ENCODE results near the gene SNN. TPM values are rescaled to one million over a fixed set of nuclear protein-coding genes. Genes with fewer than 3 reads are reported as not detected.

SNN gene
- 10 to 100 TPM in 1 of 4 donors, 1 to 10 TPM in 3; 6.1 to 15.7 (median 9.6) TPM for polyA plus RNA-seq
- long read RNA-seq, donor 1: 0 reads
- long read RNA-seq, donor 2, partial matches to known transcripts: 16 of 18 reads
- long read RNA-seq, donor 2, other reads (novel, unspliced or antisense): 0 of 18 reads
- long read RNA-seq, donor 3, transcript SNN-201 (2 exons, 3,312 nt): major isoform, 5 of 19 reads
- long read RNA-seq, donor 3, partial matches to known transcripts: 9 of 19 reads
- long read RNA-seq, donor 3, other reads (novel, unspliced or antisense): 5 of 19 reads
- long read RNA-seq, donor 4: 0 reads
- long read RNA-seq, donor 5, partial matches to known transcripts: 0 of 3 reads
- long read RNA-seq, donor 5, other reads (novel, unspliced or antisense): 0 of 3 reads
- long read RNA-seq, donor 6, partial matches to known transcripts: 0 of 2 reads
- long read RNA-seq, donor 6, other reads (novel, unspliced or antisense): 0 of 2 reads
- long read RNA-seq, donor 7, transcript SNN-201 (2 exons, 3,312 nt): major isoform, 21 of 87 reads
- long read RNA-seq, donor 7, partial matches to known transcripts: 66 of 87 reads
- long read RNA-seq, donor 7, other reads (novel, unspliced or antisense): 0 of 87 reads
- long read RNA-seq, donor 8: 0 reads
- long read RNA-seq, donor 9, partial matches to known transcripts: 0 of 2 reads
- long read RNA-seq, donor 9, other reads (novel, unspliced or antisense): 0 of 2 reads
- long read RNA-seq, donor 10, transcript SNN-201 (2 exons, 3,312 nt): major isoform, 11 of 27 reads
- long read RNA-seq, donor 10, partial matches to known transcripts: 5 of 27 reads
- long read RNA-seq, donor 10, other reads (novel, unspliced or antisense): 11 of 27 reads

- FAIRE-seq: no peak
- Histone ChIP-seq H3K27ac (ENCODE audit: low read depth in 1 of 3, low read length in 2 of 3) (peak within 1 kb of the TSS in 2 of 3 donors; percentile 14 to 51), H3K27me3 (ENCODE audit: control insufficient read depth in 3 of 3, insufficient read depth in 3 of 3, low read length in 3 of 3) (peaks cover 0 to 9% (median 0%) of the 10 kb centered on the region in 3 donors), H3K9me3 (ENCODE audit: control insufficient read depth in 2 of 2, insufficient read depth in 1 of 2, low read depth in 1 of 2, low read length in 1 of 2) (no peaks in the 10 kb centered on the region), H3K4me3 (ENCODE audit: low read depth in 1 of 3, low read length in 3 of 3) (peak within 1 kb of the TSS; percentile 50 to 83 (median 66)), H3K36me3 (ENCODE audit: control insufficient read depth in 3 of 3, insufficient read depth in 2 of 3, low read depth in 1 of 3, low read length in 3 of 3) (peaks cover 0 to 8% (median 0%) of the 10 kb centered on the region in 3 donors), H3K4me1 (ENCODE audit: control insufficient read depth in 3 of 3, insufficient read depth in 2 of 3, low read depth in 1 of 3, low read length in 2 of 3) (peaks cover 3 to 6% (median 5%) of the 10 kb centered on the region in 3 donors)
- WGBS, 3 donors: 5 to 15% (median 11%) methylated on average over 30 to 93 of the region's 93 CpGs
- DNase-seq: peak; percentile 88 to 92
Observed at GRCh38 chr16:11667824-11668622, at the start of gene SNN. SNN (plus strand) TSS chr16:11668455; CDS start chr16:11676060, 7,605 bp downstream.

- peak; percentile 38 to 67 for DNase-seq
- no peak for FAIRE-seq
- peaks cover 2 to 22% (median 9%) of the 10 kb centered on the region in 3 donors for H3K4me1 ChIP-seq (ENCODE audit: control insufficient read depth in 3 of 3, insufficient read depth in 2 of 3, low read depth in 1 of 3, low read length in 2 of 3)
- no peaks in the 10 kb centered on the region for H3K36me3 ChIP-seq (ENCODE audit: control insufficient read depth in 3 of 3, insufficient read depth in 2 of 3, low read depth in 1 of 3, low read length in 3 of 3)
- no peak overlapping the region for H3K4me3 ChIP-seq (ENCODE audit: low read depth in 1 of 3, low read length in 3 of 3)
- peak overlapping the region in 2 of 3 donors; percentile 7 to 39 for H3K27ac ChIP-seq (ENCODE audit: low read depth in 1 of 3, low read length in 2 of 3)
- WGBS, 3 donors: 76 to 80% (median 78%) methylated on average over 2 of the region's 2 CpGs
- no peaks in the 10 kb centered on the region for H3K27me3 ChIP-seq (ENCODE audit: control insufficient read depth in 3 of 3, insufficient read depth in 3 of 3, low read length in 3 of 3)
- peaks cover 0 to 3% of the 10 kb centered on the region in 2 donors for H3K9me3 ChIP-seq (ENCODE audit: control insufficient read depth in 2 of 2, insufficient read depth in 1 of 2, low read depth in 1 of 2, low read length in 1 of 2)
Observed at GRCh38 chr16:11619327-11619851, 48.9 kb upstream of the SNN start.

GRCh38 chr16:11620243-11621003 is 47.8 kb upstream of the SNN start:
- Histone ChIP-seq H3K36me3 (ENCODE audit: control insufficient read depth in 3 of 3, insufficient read depth in 2 of 3, low read depth in 1 of 3, low read length in 3 of 3) (no peaks in the 10 kb centered on the region), H3K27ac (ENCODE audit: low read depth in 1 of 3, low read length in 2 of 3) (no peak overlapping the region), H3K9me3 (ENCODE audit: control insufficient read depth in 2 of 2, insufficient read depth in 1 of 2, low read depth in 1 of 2, low read length in 1 of 2) (peaks cover 0 to 3% of the 10 kb centered on the region in 2 donors), H3K27me3 (ENCODE audit: control insufficient read depth in 3 of 3, insufficient read depth in 3 of 3, low read length in 3 of 3) (no peaks in the 10 kb centered on the region), H3K4me1 (ENCODE audit: control insufficient read depth in 3 of 3, insufficient read depth in 2 of 3, low read depth in 1 of 3, low read length in 2 of 3) (peaks cover 0 to 17% (median 3%) of the 10 kb centered on the region in 3 donors), H3K4me3 (ENCODE audit: low read depth in 1 of 3, low read length in 3 of 3) (no peak overlapping the region)
- FAIRE-seq (no peak), DNase-seq (no peak)
- WGBS, 3 donors: 88 to 96% (median 95%) methylated on average over 8 of the region's 8 CpGs

- no peak for FAIRE-seq
- Histone ChIP-seq H3K27me3 (ENCODE audit: control insufficient read depth in 3 of 3, insufficient read depth in 3 of 3, low read length in 3 of 3) (no peaks in the 10 kb centered on the region), H3K9me3 (ENCODE audit: control insufficient read depth in 2 of 2, insufficient read depth in 1 of 2, low read depth in 1 of 2, low read length in 1 of 2) (peaks cover 0 to 3% of the 10 kb centered on the region in 2 donors), H3K36me3 (ENCODE audit: control insufficient read depth in 3 of 3, insufficient read depth in 2 of 3, low read depth in 1 of 3, low read length in 3 of 3) (no peaks in the 10 kb centered on the region), H3K4me3 (ENCODE audit: low read depth in 1 of 3, low read length in 3 of 3) (no peak overlapping the region), H3K4me1 (ENCODE audit: control insufficient read depth in 3 of 3, insufficient read depth in 2 of 3, low read depth in 1 of 3, low read length in 2 of 3) (peaks cover 0 to 11% (median 3%) of the 10 kb centered on the region in 3 donors), H3K27ac (ENCODE audit: low read depth in 1 of 3, low read length in 2 of 3) (peak overlapping the region in 1 of 3 donors; percentile 55)
- WGBS, 3 donors: 40 to 69% (median 58%) methylated on average over 6 of the region's 6 CpGs
- no peak for DNase-seq
Observed at GRCh38 chr16:11621539-11621919, 46.7 kb upstream of the SNN start.

GRCh38 chr16:11621920-11622651 is 46.2 kb upstream of the SNN start:
- DNase-seq (no peak), FAIRE-seq (no peak)
- H3K27ac ChIP-seq (ENCODE audit: low read depth in 1 of 3, low read length in 2 of 3): peak overlapping the region in 2 of 3 donors; percentile 55 to 63
- whole genome bisulfite sequencing, 3 donors: 37 to 78% (median 57%) methylated on average over 19 of the region's 19 CpGs
- peaks cover 0 to 11% (median 3%) of the 10 kb centered on the region in 3 donors for H3K4me1 ChIP-seq (ENCODE audit: control insufficient read depth in 3 of 3, insufficient read depth in 2 of 3, low read depth in 1 of 3, low read length in 2 of 3)
- H3K4me3 ChIP-seq (ENCODE audit: low read depth in 1 of 3, low read length in 3 of 3): no peak overlapping the region
- H3K36me3 ChIP-seq (ENCODE audit: control insufficient read depth in 3 of 3, insufficient read depth in 2 of 3, low read depth in 1 of 3, low read length in 3 of 3): no peaks in the 10 kb centered on the region
- H3K27me3 ChIP-seq (ENCODE audit: control insufficient read depth in 3 of 3, insufficient read depth in 3 of 3, low read length in 3 of 3): no peaks in the 10 kb centered on the region
- H3K9me3 ChIP-seq (ENCODE audit: control insufficient read depth in 2 of 2, insufficient read depth in 1 of 2, low read depth in 1 of 2, low read length in 1 of 2): peaks cover 0 to 3% of the 10 kb centered on the region in 2 donors

GRCh38 chr16:11624205-11624604 is 44.0 kb upstream of the SNN start:
- H3K27me3 ChIP-seq (ENCODE audit: control insufficient read depth in 3 of 3, insufficient read depth in 3 of 3, low read length in 3 of 3): no peaks in the 10 kb centered on the region
- H3K27ac ChIP-seq (ENCODE audit: low read depth in 1 of 3, low read length in 2 of 3): no peak overlapping the region
- H3K4me3 ChIP-seq (ENCODE audit: low read depth in 1 of 3, low read length in 3 of 3): no peak overlapping the region
- peaks cover 0 to 11% (median 2%) of the 10 kb centered on the region in 3 donors for H3K4me1 ChIP-seq (ENCODE audit: control insufficient read depth in 3 of 3, insufficient read depth in 2 of 3, low read depth in 1 of 3, low read length in 2 of 3)
- DNase-seq: no peak
- FAIRE-seq: no peak
- H3K36me3 ChIP-seq (ENCODE audit: control insufficient read depth in 3 of 3, insufficient read depth in 2 of 3, low read depth in 1 of 3, low read length in 3 of 3): no peaks in the 10 kb centered on the region
- WGBS, 3 donors: 88 to 91% (median 91%) methylated on average over 4 of the region's 4 CpGs
- H3K9me3 ChIP-seq (ENCODE audit: control insufficient read depth in 2 of 2, insufficient read depth in 1 of 2, low read depth in 1 of 2, low read length in 1 of 2): peaks cover 0 to 3% of the 10 kb centered on the region in 2 donors
